NCI-H2171 (cell line): ENCODE results near the gene SOX1.

Experiments used
- DNase-seq: peaks from one replicate; lab custom pipeline; 2025; lab: John Stamatoyannopoulos, UW

Gene SOX1

GRCh38 chr13:112106478-112107141, 39.7 kb downstream of the SOX1 start:
- DNase-seq = no peak

- no peak for DNase-seq
Measured at GRCh38 chr13:112107289-112107688, 40.3 kb downstream of the SOX1 start.

- DNase-seq = no peak
Measured at GRCh38 chr13:112110479-112110878, 43.5 kb downstream of the SOX1 start.

GRCh38 chr13:112111239-112111857, 44.4 kb downstream of the SOX1 start:
- no peak for DNase-seq

GRCh38 chr13:112112534-112113276, 45.8 kb downstream of the SOX1 start:
- no peak for DNase-seq

- no peak for DNase-seq
Measured at GRCh38 chr13:112113348-112113747, 46.4 kb downstream of the SOX1 start.

GRCh38 chr13:112113851-112114250, 46.9 kb downstream of the SOX1 start:
- no peak for DNase-seq

GRCh38 chr13:112114391-112114790, 47.4 kb downstream of the SOX1 start:
- DNase-seq = no peak

GRCh38 chr13:112115403-112116091, 48.6 kb downstream of the SOX1 start:
- DNase-seq = no peak

- no peak for DNase-seq
Measured at GRCh38 chr13:112116187-112116950, 49.4 kb downstream of the SOX1 start.

GRCh38 chr13:112117258-112117954, 50.5 kb downstream of the SOX1 start:
- no peak for DNase-seq

- DNase-seq = no peak
Measured at GRCh38 chr13:112117955-112118302, 51.0 kb downstream of the SOX1 start.

GRCh38 chr13:112118451-112119064, 51.6 kb downstream of the SOX1 start:
- DNase-seq = no peak

- DNase-seq = no peak
Measured at GRCh38 chr13:112119192-112120030, 52.5 kb downstream of the SOX1 start.

- DNase-seq = no peak
Measured at GRCh38 chr13:112120031-112120373, 53.1 kb downstream of the SOX1 start.
